Gastrocnemius medialis (tissue), 4 donors: Measurements from ENCODE around the gene SANBR. TPM values are rescaled to one million over a fixed set of nuclear protein-coding genes. Genes with fewer than 3 reads are reported as not detected.
"Not testable (repeated sequence)": the region's sequence is repeated elsewhere in the genome, so short reads cannot be mapped to it uniquely, and the experiment has no call there.

Experiments
- ATAC-seq, 2 donors: fragments of 150-250 bp; one replicate each; pipeline ENCODE4 v1.9.1; 2016
- DNase-seq, 2 donors: peaks; one replicate each; pipeline ENCODE4 v3.0.0-alpha.2; 2019
- H3K27ac ChIP-seq, 4 donors: fragments of 200-600 bp; sonication (generic); 1 replicate in 1 of 4; 2 replicates in 3 of 4; pipeline ENCODE4 v1.5.1; 2016 to 2018; ENCODE audit warnings: mild to moderate bottlenecking in 2 of 4, moderate library complexity in 1 of 4
- H3K27me3 ChIP-seq, 3 donors: fragments of 200-600 bp; sonication (generic) in 2 of 3; 1 replicate in 1 of 3; 2 replicates in 2 of 3; pipeline versions ENCODE4 v1.5.1 to v1.6.0; 2016 to 2019; ENCODE audit warnings: mild to moderate bottlenecking in 1 of 3, moderate library complexity in 1 of 3
- H3K36me3 ChIP-seq, 2 donors: fragments of 200-600 bp; sonication (generic) in 1 of 2; one replicate each; pipeline ENCODE4 v1.5.1; 2017 to 2018
- H3K4me1 ChIP-seq, 2 donors: fragments of 200-600 bp; sonication (generic) in 1 of 2; one replicate each; pipeline ENCODE4 v1.5.1; 2016 to 2017; ENCODE audit warnings: mild to moderate bottlenecking in 2 of 2
- H3K4me3 ChIP-seq, 4 donors: fragments of 200-600 bp; sonication (generic) in 3 of 4; 1 replicate in 1 of 4; 2 replicates in 3 of 4; pipeline ENCODE4 v1.5.1; 2016 to 2019; ENCODE audit warnings: mild to moderate bottlenecking in 2 of 4
- H3K9me3 ChIP-seq, 3 donors: fragments of 200-600 bp; sonication (generic) in 2 of 3; 1 replicate in 1 of 3; 2 replicates in 2 of 3; pipeline ENCODE4 v1.5.1; 2016 to 2019
- CTCF ChIP-seq, 5 experiments: fragments of 450-650 bp in 3 of 5; fragments of 200-600 bp in 2 of 5; sonication (generic) in 2 of 5; IDR thresholded peaks in 4 of 5; conservative IDR thresholded peaks in 1 of 5; 1 replicate in 4 of 5; 2 replicates in 1 of 5; pipeline ENCODE4 v1.5.1; 2016 to 2019; ENCODE audit warnings: antibody characterized with exemption in 5 of 5, mild to moderate bottlenecking in 3 of 5, moderate library complexity in 3 of 5
- POLR2A ChIP-seq, 2 donors: fragments of 450-650 bp; IDR thresholded peaks; one replicate each; pipeline ENCODE4 v1.6.1; 2017; ENCODE audit warnings: antibody characterized with exemption in 2 of 2, mild to moderate bottlenecking in 2 of 2, moderate library complexity in 2 of 2
- in situ Hi-C, 4 donors: fragments of 200-750 bp; cut with MboI; loops; one replicate each; pipeline versions ENCODE4 v1.15.0 to v1.8.0; 2017; ENCODE audit warnings: low sequenced_read_pairs in 4 of 4
- intact Hi-C: fragments of 100-400 bp; cut with DNase I; formaldehyde crosslinking; loops from one replicate; pipeline ENCODE4 v1.15.1; 2023; ENCODE audit warnings: low total_unique reads
- total RNA-seq, 4 donors: library from RNA; depleted of rRNA; stranded (reverse); fragments of >200 nt; gene quantifications; one replicate each; pipeline versions ENCODE4 v1.1.0 to v1.2.3, GENCODE V29; 2016

SANBR gene
- total RNA-seq, 4 donors from 2014 or later = 1.5 to 6.5 (median 2.1) TPM

- no peaks in the 10 kb centered on the region for H3K9me3 ChIP-seq
- no peak for DNase-seq
- H3K4me1 ChIP-seq = peaks cover 23 to 26% of the 10 kb centered on the region in 2 donors
- H3K27ac ChIP-seq = no peak overlapping the region
- H3K27me3 ChIP-seq = no peaks in the 10 kb centered on the region
- no peak for ATAC-seq
- intact Hi-C loops = no loop called here
- H3K4me3 ChIP-seq = no peak overlapping the region
- peaks cover 0 to 8% of the 10 kb centered on the region in 2 donors for H3K36me3 ChIP-seq
- no peak for TF ChIP-seq CTCF (IDR thresholded peaks at IDR 0.05 in 4 of 5, conservative IDR thresholded peaks at IDR 0.05 in 1 of 5)
- TF ChIP-seq POLR2A (IDR thresholded peaks at IDR 0.05) = no peak
- in situ Hi-C loops = no loop called here
Observed at GRCh38 chr2:61023670-61024069, 42.0 kb upstream of the SANBR start.

- intact Hi-C loops (no loop called here), in situ Hi-C loops (no loop called here)
- H3K4me1 ChIP-seq = peaks cover 6 to 14% of the 10 kb centered on the region in 2 donors
- ATAC-seq = no peak
- H3K36me3 ChIP-seq = peaks cover 0 to 31% of the 10 kb centered on the region in 2 donors
- H3K9me3 ChIP-seq = no peaks in the 10 kb centered on the region
- H3K27ac ChIP-seq = no peak overlapping the region
- H3K27me3 ChIP-seq = no peaks in the 10 kb centered on the region
- no peak overlapping the region for H3K4me3 ChIP-seq
- TF ChIP-seq CTCF (IDR thresholded peaks at IDR 0.05 in 4 of 5, conservative IDR thresholded peaks at IDR 0.05 in 1 of 5) (no peak), POLR2A (IDR thresholded peaks at IDR 0.05) (no peak)
- no peak for DNase-seq
Observed at GRCh38 chr2:61029533-61029932, 36.1 kb upstream of the SANBR start.

GRCh38 chr2:61034592-61034991 lies 31.1 kb upstream of the SANBR start:
- in situ Hi-C loops, H3K27me3 ChIP-seq, intact Hi-C loops, H3K9me3 ChIP-seq, DNase-seq, H3K4me3 ChIP-seq, H3K27ac ChIP-seq, ATAC-seq, H3K4me1 ChIP-seq: not testable (repeated sequence)
- H3K36me3 ChIP-seq = peaks cover 0 to 48% of the 10 kb centered on the region in 2 donors

GRCh38 chr2:61036643-61037042 lies 29.0 kb upstream of the SANBR start:
- H3K27me3 ChIP-seq, in situ Hi-C loops, ATAC-seq, DNase-seq, H3K9me3 ChIP-seq, H3K4me3 ChIP-seq, intact Hi-C loops, H3K4me1 ChIP-seq, H3K27ac ChIP-seq: not testable (repeated sequence)
- H3K36me3 ChIP-seq = peaks cover 0 to 43% of the 10 kb centered on the region in 2 donors

GRCh38 chr2:61042807-61043206 lies 22.9 kb upstream of the SANBR start:
- in situ Hi-C loops = no loop called here
- Histone ChIP-seq H3K36me3 (peaks cover 0 to 6% of the 10 kb centered on the region in 2 donors), H3K4me3 (no peak overlapping the region), H3K4me1 (peaks cover 20 to 34% of the 10 kb centered on the region in 2 donors), H3K27ac (peak overlapping the region; percentile 45 to 87 (median 56)), H3K27me3 (no peaks in the 10 kb centered on the region), H3K9me3 (no peaks in the 10 kb centered on the region)
- DNase-seq (no peak), ATAC-seq (peak in 1 of 2 donors; percentile 40)
- TF ChIP-seq CTCF (IDR thresholded peaks at IDR 0.05 in 4 of 5, conservative IDR thresholded peaks at IDR 0.05 in 1 of 5) = no peak
- no peak for TF ChIP-seq POLR2A (IDR thresholded peaks at IDR 0.05)
- intact Hi-C loops = loop anchor here (10.0 kb wide), 1 partner anchor 812 kb away; the partner anchor contains the start of gene FAM161A

GRCh38 chr2:61044636-61045035 lies 21.0 kb upstream of the SANBR start:
- Histone ChIP-seq H3K27me3 (no peaks in the 10 kb centered on the region), H3K9me3 (no peaks in the 10 kb centered on the region), H3K36me3 (peaks cover 0 to 19% of the 10 kb centered on the region in 2 donors), H3K4me3 (no peak overlapping the region), H3K4me1 (peaks cover 20 to 34% of the 10 kb centered on the region in 2 donors), H3K27ac (peak overlapping the region; percentile 62 to 87 (median 76))
- ATAC-seq (peak in 1 of 2 donors; percentile 15), DNase-seq (no peak)
- intact Hi-C loops = loop anchor here (5.0 to 10.0 kb wide), 2 partner anchors 133 to 810 kb away; partner anchors contain the start of gene FAM161A
- in situ Hi-C loops = no loop called here
- no peak for TF ChIP-seq CTCF (IDR thresholded peaks at IDR 0.05 in 4 of 5, conservative IDR thresholded peaks at IDR 0.05 in 1 of 5)
- TF ChIP-seq POLR2A (IDR thresholded peaks at IDR 0.05) = no peak
